Measurements from ENCODE around the gene RYR2.

The RYR2 gene

DNA sequence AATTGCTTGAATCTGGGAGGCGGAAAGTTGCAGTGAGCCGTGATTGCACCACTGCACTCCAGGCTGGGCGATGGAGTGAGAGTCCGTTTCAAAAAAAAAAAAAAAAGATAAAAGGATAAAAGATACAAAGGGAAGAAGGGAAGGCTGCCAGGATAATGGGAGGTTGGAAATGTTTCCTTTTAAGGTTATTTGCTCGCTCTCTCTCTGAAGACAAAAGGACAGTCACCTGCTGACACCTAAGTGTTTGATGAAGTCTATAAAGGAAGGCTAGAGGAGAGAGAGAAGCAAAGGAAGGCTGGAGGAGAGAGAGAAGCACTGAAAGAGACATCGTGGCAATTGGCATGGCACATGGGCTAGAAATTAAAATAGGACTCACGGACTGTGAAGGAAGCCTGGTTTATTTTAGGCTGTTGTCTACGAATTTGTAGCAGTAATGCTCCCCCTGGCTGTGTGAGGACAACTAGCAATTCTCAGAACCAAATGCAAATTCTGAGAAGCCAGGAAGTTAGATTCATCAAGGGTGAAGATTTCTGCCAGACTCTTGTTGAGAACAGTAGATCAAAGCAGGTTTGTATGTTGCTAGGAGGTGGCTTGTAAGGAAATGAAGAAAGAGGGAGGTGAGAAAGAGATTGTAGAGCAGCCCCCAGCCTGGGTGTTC, 694.5 kb downstream of the RYR2 start:
- no peak for DNase-seq (ENCODE audit: low read depth in 2 of 2)

DNA sequence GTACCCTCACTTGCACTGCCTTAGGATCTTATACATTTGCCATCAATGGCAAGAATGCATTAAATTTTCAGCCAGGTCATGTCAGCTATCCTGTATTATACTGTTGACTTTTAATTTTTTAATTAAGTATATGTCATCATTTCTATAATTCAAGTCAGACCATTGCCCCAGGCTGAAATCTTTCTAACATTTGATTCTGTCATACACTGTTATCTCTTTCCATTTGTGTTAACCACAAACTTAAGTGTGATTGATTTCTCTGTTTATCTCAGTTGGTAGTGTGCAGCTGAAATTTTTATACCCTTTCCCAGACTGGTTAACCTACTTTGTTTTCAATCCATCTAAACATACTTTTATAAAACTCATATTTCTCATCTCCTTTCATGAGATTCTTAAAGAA, 695.5 kb downstream of the RYR2 start:
- no peak for DNase-seq (ENCODE audit: low read depth in 2 of 2)

DNA sequence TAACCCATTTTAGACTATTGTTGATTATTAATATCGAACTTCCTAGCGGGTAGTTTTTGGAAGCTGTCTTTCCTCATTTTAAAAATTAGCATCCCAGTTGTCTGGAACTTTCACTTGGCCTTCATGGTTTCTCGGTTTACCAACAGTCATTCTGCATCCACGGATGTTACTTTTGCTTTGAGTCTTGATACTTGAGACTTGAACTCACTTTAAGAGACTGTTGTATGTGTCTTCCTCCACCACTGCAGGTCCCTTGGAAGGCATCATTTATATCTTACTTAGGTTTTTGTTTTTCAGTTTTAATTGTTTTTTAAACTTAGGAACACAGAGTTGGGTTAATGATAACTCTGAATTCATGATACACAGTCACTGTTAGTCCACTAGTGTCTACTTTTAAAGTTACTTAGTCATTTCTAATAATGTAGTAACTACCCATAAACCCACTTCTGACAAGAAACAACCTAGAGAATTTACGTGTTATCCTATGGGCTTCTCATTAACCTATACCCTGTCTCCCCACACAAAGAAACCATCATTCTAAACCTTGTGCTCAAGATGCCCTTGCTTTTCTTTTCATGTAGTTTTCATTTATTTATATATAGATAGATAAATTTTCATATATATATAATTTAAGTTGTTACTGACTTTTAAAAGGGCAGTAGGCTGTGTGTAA, 696.1 kb downstream of the RYR2 start:
- no peak for DNase-seq (ENCODE audit: low read depth in 2 of 2)

DNA sequence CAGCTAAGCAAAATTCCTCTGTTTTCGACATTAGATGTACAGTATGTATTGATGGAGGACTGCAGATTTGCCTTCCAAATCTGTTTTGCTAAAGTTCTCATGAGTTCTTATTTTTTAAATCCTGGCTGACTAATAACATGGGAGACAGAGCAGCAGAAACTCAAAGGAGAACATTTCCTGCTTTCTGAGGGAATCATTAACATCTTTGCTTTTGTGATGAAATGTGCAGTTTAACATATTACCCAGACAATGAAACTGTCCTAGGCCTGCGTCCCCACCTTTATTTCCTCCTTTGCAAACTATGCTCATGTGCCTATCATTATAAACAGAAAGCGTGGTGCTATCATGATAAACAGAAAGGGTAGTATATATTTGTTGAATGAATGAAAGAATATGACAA, 698.9 kb downstream of the RYR2 start:
- DNase-seq (ENCODE audit: low read depth in 2 of 2) = no peak

GRCh38 chr1:237745545-237745944, 703.6 kb downstream of the RYR2 start:
- no peak for DNase-seq (ENCODE audit: low read depth in 2 of 2)

- no peak for DNase-seq (ENCODE audit: low read depth in 2 of 2)
These were observed 706.4 kb downstream of the RYR2 start for GRCh38 chr1:237748171-237748960.

GRCh38 chr1:237749122-237749521, 707.1 kb downstream of the RYR2 start:
- DNase-seq (ENCODE audit: low read depth in 2 of 2) = no peak

- no peak for DNase-seq (ENCODE audit: low read depth in 2 of 2)
These were observed 709.1 kb downstream of the RYR2 start for GRCh38 chr1:237751090-237751489.

DNA sequence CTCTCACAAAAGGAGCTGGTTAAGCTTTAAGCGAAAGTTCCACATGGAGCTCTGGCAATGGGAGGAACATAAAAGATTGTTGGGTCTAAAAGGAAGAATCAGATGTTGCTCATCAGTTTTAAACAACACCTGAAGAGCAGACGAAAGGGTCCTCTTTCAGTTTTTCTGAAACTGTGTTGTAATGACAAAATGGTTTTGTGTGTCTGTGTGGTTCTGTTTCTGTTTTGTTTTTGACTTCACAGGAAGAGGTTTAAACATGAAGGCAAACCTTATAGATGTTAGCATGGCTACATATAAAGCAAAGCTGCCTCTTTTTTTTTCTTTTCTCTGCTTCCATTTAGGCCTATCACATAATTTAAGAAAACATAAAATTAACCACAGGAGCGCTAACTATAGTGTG, 712.6 kb downstream of the RYR2 start:
- no peak for DNase-seq (ENCODE audit: low read depth in 2 of 2)

GRCh38 chr1:237756304-237756967, 714.5 kb downstream of the RYR2 start:
- no peak for DNase-seq (ENCODE audit: low read depth in 2 of 2)

DNA sequence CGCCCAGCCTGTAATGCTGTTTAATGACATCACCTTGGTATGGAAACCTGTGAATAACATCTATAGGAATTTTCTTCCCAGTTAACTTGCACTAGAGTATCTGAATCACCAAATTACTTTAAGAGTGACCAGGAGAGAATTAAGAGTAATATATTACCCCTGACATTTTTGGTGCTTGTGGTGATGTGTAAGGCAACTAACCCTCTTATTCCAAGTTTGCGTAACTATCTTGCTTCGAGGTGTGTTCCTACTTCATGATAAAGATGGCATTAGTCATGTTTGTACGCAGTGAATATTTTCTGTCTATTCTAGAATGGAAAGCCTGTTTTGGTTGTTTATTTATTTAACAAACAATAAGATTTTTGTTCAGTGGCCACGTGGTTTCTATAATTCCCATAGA, 717.4 kb downstream of the RYR2 start:
- DNase-seq (ENCODE audit: low read depth in 2 of 2) = no peak

DNA sequence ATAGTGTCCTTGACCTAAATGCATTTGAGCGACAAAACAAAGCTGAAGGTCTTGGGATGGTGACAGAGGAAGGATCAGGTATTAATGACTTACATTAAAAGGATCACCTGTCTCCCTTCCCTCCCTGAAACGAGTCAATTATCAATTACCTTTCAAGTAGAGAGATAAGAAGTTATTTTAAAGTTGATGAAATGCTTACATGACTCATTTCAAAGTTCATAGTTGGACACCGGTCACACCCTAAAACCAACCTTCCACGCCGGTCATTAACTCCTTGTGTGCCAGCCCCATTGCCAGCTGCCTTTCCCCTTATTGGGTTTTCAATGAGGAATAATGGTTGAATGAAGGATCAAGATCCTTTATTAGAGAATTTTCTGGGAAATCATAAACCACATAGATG, 719.0 kb downstream of the RYR2 start:
- DNase-seq (ENCODE audit: low read depth in 2 of 2) = no peak

GRCh38 chr1:237763137-237763536, 721.2 kb downstream of the RYR2 start:
- no peak for DNase-seq (ENCODE audit: low read depth in 2 of 2)

DNA sequence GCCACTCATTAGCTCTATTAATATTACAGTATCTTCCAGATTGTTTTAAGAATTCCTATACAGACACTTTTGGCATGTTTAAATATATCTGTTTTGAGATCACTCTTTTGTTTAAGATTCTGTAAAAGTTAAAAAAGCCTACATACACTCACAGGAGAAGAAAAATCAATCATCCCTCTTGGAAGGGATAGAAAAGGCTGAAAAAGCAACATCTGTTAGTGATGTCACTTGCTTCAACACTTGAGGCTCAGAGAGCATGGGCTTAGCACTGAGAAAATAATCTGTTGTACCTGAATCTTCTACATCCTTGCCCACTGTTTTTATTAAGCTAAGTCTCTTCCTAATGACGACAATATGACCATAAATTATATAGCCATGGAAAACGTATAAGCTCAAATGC, 721.8 kb downstream of the RYR2 start:
- DNase-seq (ENCODE audit: low read depth in 2 of 2) = no peak

DNA sequence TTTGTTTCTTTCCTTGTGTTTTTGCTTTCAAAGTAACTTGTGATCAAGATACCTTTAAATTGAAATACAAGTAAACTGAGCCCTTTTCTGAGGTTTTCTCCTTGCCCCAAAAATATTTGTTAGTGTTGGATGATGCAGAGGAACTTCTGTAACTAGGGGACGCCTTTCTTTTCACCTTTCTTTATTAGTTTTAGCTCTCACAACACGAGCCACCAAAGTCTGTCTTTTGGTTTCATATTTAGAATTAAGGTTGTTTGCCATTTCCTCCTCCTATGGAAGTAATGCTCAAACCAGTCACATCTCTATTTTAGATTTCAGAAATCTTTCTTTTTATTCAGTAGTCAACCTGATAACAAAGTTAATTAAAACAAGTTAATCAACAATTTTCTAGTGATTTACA, 727.9 kb downstream of the RYR2 start:
- no peak for DNase-seq (ENCODE audit: low read depth in 2 of 2)

GRCh38 chr1:237772009-237772408, 730.0 kb downstream of the RYR2 start:
- DNase-seq (ENCODE audit: low read depth in 2 of 2) = no peak

- no peak for DNase-seq (ENCODE audit: low read depth in 2 of 2)
These were observed 732.3 kb downstream of the RYR2 start for GRCh38 chr1:237774246-237774645.

GRCh38 chr1:237779356-237779755, 737.4 kb downstream of the RYR2 start:
- no peak for DNase-seq (ENCODE audit: low read depth in 2 of 2)

- no peak for DNase-seq (ENCODE audit: low read depth in 2 of 2)
These were observed 744.2 kb downstream of the RYR2 start for GRCh38 chr1:237786066-237786719.

- no peak for DNase-seq (ENCODE audit: low read depth in 2 of 2)
These were observed 746.1 kb downstream of the RYR2 start for GRCh38 chr1:237788069-237788468.

- no peak for DNase-seq (ENCODE audit: low read depth in 2 of 2)
These were observed 747.6 kb downstream of the RYR2 start for GRCh38 chr1:237789619-237790018.

- no peak for DNase-seq (ENCODE audit: low read depth in 2 of 2)
These were observed 749.6 kb downstream of the RYR2 start for GRCh38 chr1:237791592-237791991.
